Measurements from ENCODE around the gene ATP9B. TPM values are rescaled to one million over a fixed set of nuclear protein-coding genes. Genes with fewer than 3 reads are reported as not detected.

The ATP9B gene
- total RNA-seq, 1 donor from 2014 or later, result 10.8 TPM

DNA sequence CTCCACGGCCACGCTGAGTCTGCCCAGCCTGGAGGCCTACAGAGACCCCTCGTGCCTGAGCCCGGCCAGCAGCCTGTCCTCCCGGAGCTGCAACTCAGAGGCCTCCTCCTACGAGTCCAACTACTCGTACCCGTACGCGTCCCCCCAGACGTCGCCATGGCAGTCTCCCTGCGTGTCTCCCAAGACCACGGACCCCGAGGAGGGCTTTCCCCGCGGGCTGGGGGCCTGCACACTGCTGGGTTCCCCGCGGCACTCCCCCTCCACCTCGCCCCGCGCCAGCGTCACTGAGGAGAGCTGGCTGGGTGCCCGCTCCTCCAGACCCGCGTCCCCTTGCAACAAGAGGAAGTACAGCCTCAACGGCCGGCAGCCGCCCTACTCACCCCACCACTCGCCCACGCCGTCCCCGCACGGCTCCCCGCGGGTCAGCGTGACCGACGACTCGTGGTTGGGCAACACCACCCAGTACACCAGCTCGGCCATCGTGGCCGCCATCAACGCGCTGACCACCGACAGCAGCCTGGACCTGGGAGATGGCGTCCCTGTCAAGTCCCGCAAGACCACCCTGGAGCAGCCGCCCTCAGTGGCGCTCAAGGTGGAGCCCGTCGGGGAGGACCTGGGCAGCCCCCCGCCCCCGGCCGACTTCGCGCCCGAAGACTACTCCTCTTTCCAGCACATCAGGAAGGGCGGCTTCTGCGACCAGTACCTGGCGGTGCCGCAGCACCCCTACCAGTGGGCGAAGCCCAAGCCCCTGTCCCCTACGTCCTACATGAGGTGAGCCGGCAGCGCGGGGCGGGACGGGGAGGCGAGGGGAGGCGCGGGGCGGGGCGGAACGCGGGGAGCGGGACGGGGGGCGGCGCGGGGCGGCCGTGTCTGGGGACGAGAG lies 341.8 kb downstream of the ATP9B start:
- Histone ChIP-seq H3K27me3 (ENCODE audit: control insufficient read depth, insufficient read depth, low read length) (no peaks in the 10 kb centered on the region), H3K4me3 (ENCODE audit: low read depth, low read length) (no peak overlapping the region), H3K36me3 (ENCODE audit: control insufficient read depth, insufficient read depth, low read length) (no peaks in the 10 kb centered on the region)
- DNase-seq (ENCODE audit: low read depth), result no peak
- no peak for FAIRE-seq
- no peak for TF ChIP-seq CTCF (IDR thresholded peaks at IDR 0.05; ENCODE audit: insufficient read depth, low read length, severe bottlenecking)

DNA sequence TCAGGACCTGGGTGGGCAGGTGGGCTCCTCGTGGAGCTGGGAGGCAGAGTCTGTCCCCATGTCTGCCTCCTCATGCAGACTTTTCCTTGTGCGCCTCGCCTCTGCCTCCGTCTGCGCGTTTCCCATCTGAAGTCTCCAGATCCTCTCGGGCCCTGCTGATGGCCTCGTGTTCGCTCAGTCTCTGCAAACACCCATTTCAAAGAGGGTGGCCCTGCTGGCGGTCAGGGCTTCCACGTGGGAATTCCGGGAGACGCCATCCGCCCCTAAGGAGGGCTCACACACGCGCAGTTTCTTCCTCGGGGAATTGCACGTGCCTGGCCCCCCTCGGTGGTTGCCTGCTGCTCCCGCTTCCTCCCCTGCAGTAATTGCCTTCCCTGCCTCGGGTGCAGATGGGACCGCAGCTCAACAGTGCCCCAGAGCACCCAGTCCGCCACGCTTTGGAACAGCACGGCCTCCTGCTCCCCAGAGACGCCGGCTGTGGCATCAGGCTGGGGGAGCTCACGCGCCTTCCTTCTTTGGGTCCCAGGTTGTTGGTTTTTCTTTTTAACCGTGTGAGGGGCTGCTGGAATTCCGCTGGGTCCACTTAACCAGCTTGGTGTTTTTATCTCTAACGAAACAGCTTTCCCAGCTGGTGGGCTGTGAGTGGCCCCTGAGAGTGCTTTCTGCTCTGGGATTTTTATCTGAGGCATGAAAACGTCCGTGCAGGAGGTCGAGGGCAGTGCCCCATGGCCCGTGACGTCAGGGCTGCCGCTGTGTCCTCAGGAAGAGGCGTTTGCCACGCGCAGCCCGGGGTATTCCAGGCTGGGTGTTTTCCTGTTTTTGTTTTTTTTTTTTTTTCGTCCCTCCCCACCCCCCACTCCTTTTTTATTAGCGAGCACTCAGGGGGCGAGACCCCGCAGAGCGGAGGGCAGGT lies 342.7 kb downstream of the ATP9B start:
- no peak for DNase-seq (ENCODE audit: low read depth)

GRCh38 chr18:79413025-79413424 lies 343.8 kb downstream of the ATP9B start:
- FAIRE-seq (no peak), DNase-seq (ENCODE audit: low read depth) (no peak)
- Histone ChIP-seq H3K36me3 (ENCODE audit: control insufficient read depth, insufficient read depth, low read length) (no peaks in the 10 kb centered on the region), H3K27me3 (ENCODE audit: control insufficient read depth, insufficient read depth, low read length) (no peaks in the 10 kb centered on the region), H3K4me3 (ENCODE audit: low read depth, low read length) (no peak overlapping the region)
- no peak for TF ChIP-seq CTCF (IDR thresholded peaks at IDR 0.05; ENCODE audit: insufficient read depth, low read length, severe bottlenecking)

More for the DNA sequence above, 342.7 kb downstream of the ATP9B start:
- TF ChIP-seq CTCF (IDR thresholded peaks at IDR 0.05; ENCODE audit: insufficient read depth, low read length, severe bottlenecking), result no peak
- no peak for FAIRE-seq
- Histone ChIP-seq H3K27me3 (ENCODE audit: control insufficient read depth, insufficient read depth, low read length) (no peaks in the 10 kb centered on the region), H3K36me3 (ENCODE audit: control insufficient read depth, insufficient read depth, low read length) (no peaks in the 10 kb centered on the region), H3K4me3 (ENCODE audit: low read depth, low read length) (no peak overlapping the region)

DNA sequence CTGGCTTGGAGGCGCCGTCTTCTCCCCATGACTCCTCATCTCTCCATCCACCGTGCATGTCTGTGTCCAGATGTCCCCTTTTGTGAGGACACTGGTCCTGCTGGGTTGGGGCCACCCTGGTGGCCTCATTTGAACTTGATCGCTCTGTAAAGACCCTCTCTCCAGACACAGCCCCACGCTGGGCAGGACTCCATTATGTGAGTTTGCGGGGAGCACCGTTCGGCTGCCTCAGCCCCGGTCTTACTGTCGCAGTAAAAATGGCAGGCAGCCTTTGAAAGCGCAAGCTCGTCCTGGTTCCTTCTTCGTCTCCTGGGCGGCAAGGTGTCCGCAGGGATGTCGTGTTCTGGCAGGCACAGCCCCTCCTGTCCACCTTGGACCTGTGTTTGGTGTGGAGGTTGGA lies 344.2 kb downstream of the ATP9B start:
- no peak for TF ChIP-seq CTCF (IDR thresholded peaks at IDR 0.05; ENCODE audit: insufficient read depth, low read length, severe bottlenecking)
- Histone ChIP-seq H3K36me3 (ENCODE audit: control insufficient read depth, insufficient read depth, low read length) (no peaks in the 10 kb centered on the region), H3K27me3 (ENCODE audit: control insufficient read depth, insufficient read depth, low read length) (no peaks in the 10 kb centered on the region), H3K4me3 (ENCODE audit: low read depth, low read length) (no peak overlapping the region)
- no peak for FAIRE-seq
- DNase-seq (ENCODE audit: low read depth), result no peak

- TF ChIP-seq CTCF (IDR thresholded peaks at IDR 0.05; ENCODE audit: insufficient read depth, low read length, severe bottlenecking), result no peak
- no peaks in the 10 kb centered on the region for H3K27me3 ChIP-seq (ENCODE audit: control insufficient read depth, insufficient read depth, low read length)
- H3K4me3 ChIP-seq (ENCODE audit: low read depth, low read length), result no peak overlapping the region
- FAIRE-seq (no peak), DNase-seq (ENCODE audit: low read depth) (no peak)
- H3K36me3 ChIP-seq (ENCODE audit: control insufficient read depth, insufficient read depth, low read length), result no peaks in the 10 kb centered on the region
These were observed 344.7 kb downstream of the ATP9B start for GRCh38 chr18:79413901-79414300.
